Adrenal gland (tissue), 12 donors: ENCODE data around the gene CAND2. TPM values are rescaled to one million over a fixed set of nuclear protein-coding genes. Genes with fewer than 3 reads are reported as not detected.

Source experiments
- DNase-seq, 7 donors: peaks; one replicate each; pipeline ENCODE4 v3.0.0-alpha.2; 2019 to 2020
- H3K27ac ChIP-seq, 5 donors: fragments of 200-600 bp; sonication (generic) in 4 of 5; 1 replicate in 3 of 5; 2 replicates in 2 of 5; pipeline versions ENCODE4 v1.5.1 to v1.8.0; 2016 to 2020; ENCODE audit warnings: mild to moderate bottlenecking in 1 of 5
- H3K27me3 ChIP-seq: fragments of 200-600 bp; 2 replicates; pipeline ENCODE4 v1.8.0; 2021
- H3K36me3 ChIP-seq, 2 donors: fragments of 200-600 bp; replicated peaks in 1 of 2; 1 replicate in 1 of 2; 2 replicates in 1 of 2; pipeline versions ENCODE4 v1.5.1 to v1.8.0; 2018 to 2022
- H3K4me1 ChIP-seq, 2 donors: fragments of 200-600 bp; replicated peaks in 1 of 2; 1 replicate in 1 of 2; 2 replicates in 1 of 2; pipeline versions ENCODE4 v1.5.1 to v1.8.0; 2018 to 2021
- H3K4me3 ChIP-seq, 4 donors: fragments of 200-600 bp; sonication (generic) in 3 of 4; one replicate each; pipeline ENCODE4 v1.5.1; 2016 to 2018
- H3K9me3 ChIP-seq, 3 donors: fragments of 200-600 bp; sonication (generic) in 1 of 3; replicated peaks in 1 of 3; 1 replicate in 2 of 3; 2 replicates in 1 of 3; pipeline versions ENCODE4 v1.5.1 to v1.8.0; 2016 to 2021
- POLR2A ChIP-seq, 2 donors: fragments of 450-650 bp; IDR thresholded peaks; one replicate each; pipeline ENCODE4 v1.6.1; 2017; ENCODE audit warnings: antibody characterized with exemption in 2 of 2, mild to moderate bottlenecking in 2 of 2, moderate library complexity in 1 of 2
- WGBS, 4 donors: extraction: QIAGEN DNeasy Blood & Tissue Kit in 2 of 4; methylation state at CpG; one replicate each; pipeline versions ENCODE4 v1.1.5 to v1.1.7; 2013 to 2017; 5-methylcytosine and 5-hydroxymethylcytosine counted together
- intact Hi-C, 2 donors: fragments of 100-400 bp; cut with DNase I; formaldehyde crosslinking; loops; one replicate each; pipeline versions ENCODE4 v1.14.1 to v1.15.0; 2022 to 2023
- polyA plus RNA-seq, 3 donors: library from polyadenylated mRNA; stranded (reverse); fragments of 200-250 nt in 2 of 3; fragments of 350-450 nt in 1 of 3; fragmentation: Illumina TruSeq in 1 of 3; extraction: RNeasy Lipid Tissue Mini Kit (QIAGEN cat#74804) in 1 of 3; gene quantifications; one replicate each; pipeline ENCODE4 v1.2.3, GENCODE V29; 2013 to 2014
- total RNA-seq, 9 donors: library from RNA; depleted of rRNA in 4 of 9; stranded (reverse); fragments of >200 nt in 4 of 9; fragments of 120-200 nt in 1 of 9; fragmentation: NEBNext Ultra II Directional in 1 of 9; extraction: Animal tissue kit (Norgen Biotek cat#: 25700) in 1 of 9; gene quantifications; one replicate each; pipeline versions ENCODE4 v1.1.0 to v1.2.4, GENCODE V29; 2013 to 2023
- TF ChIP-seq, protein P1 (sequence below), 6 experiments: fragments of 450-650 bp in 4 of 6; fragments of 200-600 bp in 2 of 6; sonication (generic) in 1 of 6; IDR thresholded peaks; 1 replicate in 5 of 6; 2 replicates in 1 of 6; pipeline versions ENCODE4 v1.5.1 to v1.8.0; 2016 to 2021; ENCODE audit warnings: antibody characterized with exemption in 6 of 6, mild to moderate bottlenecking in 2 of 6, moderate library complexity in 1 of 6
- donor health status: healthy with polysubstance abuse.
- donor health status: Bipolar disorder and iron deficiency.
- donor health status: DM: yes; HTN: yes; CAD: no.
- donor health status: DM: no; HTN: no; CAD: no.
- donor health status: DM: no; HTN: no; CAD: no.
- donor health status: DM: yes; HTN: yes; CAD: no.

The CAND2 gene
- total and polyA plus RNA-seq, 12 donors: 1.1 to 17.9 (median 7.6) TPM

DNA sequence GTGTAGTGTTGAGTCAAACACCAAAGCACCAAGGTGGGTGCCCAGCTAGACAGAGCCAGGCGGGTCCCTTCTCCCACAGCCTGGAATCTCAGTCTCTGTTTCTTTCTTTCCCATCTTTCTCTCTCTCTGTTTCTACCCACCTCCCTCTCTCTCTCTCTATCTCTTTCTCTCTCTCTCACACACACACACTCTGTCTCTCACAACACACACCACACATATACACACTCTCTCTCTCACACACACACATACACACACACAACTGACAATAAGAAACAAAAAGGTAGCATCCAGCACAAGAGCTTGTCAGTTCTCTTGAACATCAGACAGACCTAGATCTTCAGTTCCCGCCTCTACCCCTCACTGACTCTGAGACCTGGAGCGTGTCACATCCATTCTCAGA lies 39.8 kb upstream of the CAND2 start:
- no peak for DNase-seq
- no peak for TF ChIP-seq POLR2A (IDR thresholded peaks at IDR 0.05)
- TF ChIP-seq, protein P1, sequence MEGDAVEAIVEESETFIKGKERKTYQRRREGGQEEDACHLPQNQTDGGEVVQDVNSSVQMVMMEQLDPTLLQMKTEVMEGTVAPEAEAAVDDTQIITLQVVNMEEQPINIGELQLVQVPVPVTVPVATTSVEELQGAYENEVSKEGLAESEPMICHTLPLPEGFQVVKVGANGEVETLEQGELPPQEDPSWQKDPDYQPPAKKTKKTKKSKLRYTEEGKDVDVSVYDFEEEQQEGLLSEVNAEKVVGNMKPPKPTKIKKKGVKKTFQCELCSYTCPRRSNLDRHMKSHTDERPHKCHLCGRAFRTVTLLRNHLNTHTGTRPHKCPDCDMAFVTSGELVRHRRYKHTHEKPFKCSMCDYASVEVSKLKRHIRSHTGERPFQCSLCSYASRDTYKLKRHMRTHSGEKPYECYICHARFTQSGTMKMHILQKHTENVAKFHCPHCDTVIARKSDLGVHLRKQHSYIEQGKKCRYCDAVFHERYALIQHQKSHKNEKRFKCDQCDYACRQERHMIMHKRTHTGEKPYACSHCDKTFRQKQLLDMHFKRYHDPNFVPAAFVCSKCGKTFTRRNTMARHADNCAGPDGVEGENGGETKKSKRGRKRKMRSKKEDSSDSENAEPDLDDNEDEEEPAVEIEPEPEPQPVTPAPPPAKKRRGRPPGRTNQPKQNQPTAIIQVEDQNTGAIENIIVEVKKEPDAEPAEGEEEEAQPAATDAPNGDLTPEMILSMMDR (IDR thresholded peaks at IDR 0.05): no peak
- intact Hi-C loops: no loop called here
- no peak overlapping the region for H3K4me3 ChIP-seq
- no peak overlapping the region for H3K27ac ChIP-seq
- no peaks in the 10 kb centered on the region for H3K9me3 ChIP-seq
- H3K36me3 ChIP-seq: no peaks in the 10 kb centered on the region
- H3K4me1 ChIP-seq: no peaks in the 10 kb centered on the region
- no peaks in the 10 kb centered on the region for H3K27me3 ChIP-seq
- 91 to 94% (median 91%) methylated on average over 3 of the region's 3 CpGs for WGBS, 4 donors

DNA sequence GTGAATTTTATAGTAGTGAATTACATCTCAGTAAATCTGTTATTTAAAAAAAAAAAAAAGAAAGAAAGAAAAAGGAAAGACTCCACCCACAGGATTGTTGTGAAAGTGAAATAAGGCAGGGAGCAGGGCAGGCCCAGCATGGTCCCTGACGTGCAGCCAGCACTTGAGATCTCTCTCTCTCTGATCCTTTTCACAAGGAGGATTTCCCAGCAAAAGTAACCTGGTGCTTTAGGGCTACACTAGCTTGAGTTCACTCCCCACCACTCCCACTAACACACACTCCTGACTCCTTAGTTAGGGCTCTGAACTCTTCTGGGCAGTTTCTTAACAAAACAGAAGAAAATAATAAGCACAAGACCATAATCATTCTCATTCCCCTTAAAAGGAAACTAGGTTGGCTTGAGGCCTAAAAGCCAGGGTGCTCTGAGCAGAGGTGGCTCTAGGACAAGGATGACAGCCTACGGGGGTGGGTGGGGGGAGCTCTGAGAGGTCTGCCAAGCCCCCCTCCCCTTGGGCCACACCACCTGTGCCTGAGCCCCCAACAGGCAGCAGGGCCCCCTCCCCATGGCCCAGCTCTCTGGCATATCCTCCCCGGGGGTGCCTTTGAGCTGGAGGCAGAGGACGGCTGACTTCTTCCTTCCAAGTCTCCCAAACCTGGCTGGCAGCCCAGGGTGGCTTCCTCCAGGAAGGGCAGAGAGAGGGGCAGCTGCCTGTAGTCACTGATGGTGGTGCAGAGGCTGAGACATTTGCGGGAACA lies 38.3 kb upstream of the CAND2 start:
- H3K4me3 ChIP-seq: no peak overlapping the region
- no peaks in the 10 kb centered on the region for H3K36me3 ChIP-seq
- H3K27ac ChIP-seq: peak overlapping the region in 3 of 5 donors; percentile 55 to 71 (median 69)
- TF ChIP-seq POLR2A (IDR thresholded peaks at IDR 0.05): no peak
- TF ChIP-seq, protein P1 (IDR thresholded peaks at IDR 0.05): no peak
- H3K4me1 ChIP-seq: no peaks in the 10 kb centered on the region
- H3K27me3 ChIP-seq: no peaks in the 10 kb centered on the region
- peak; percentile 43 to 65 (median 51) for DNase-seq
- intact Hi-C loops: no loop called here
- WGBS, 4 donors: 6 to 27% (median 19%) methylated on average over 2 to 5 of the region's 5 CpGs
- no peaks in the 10 kb centered on the region for H3K9me3 ChIP-seq

DNA sequence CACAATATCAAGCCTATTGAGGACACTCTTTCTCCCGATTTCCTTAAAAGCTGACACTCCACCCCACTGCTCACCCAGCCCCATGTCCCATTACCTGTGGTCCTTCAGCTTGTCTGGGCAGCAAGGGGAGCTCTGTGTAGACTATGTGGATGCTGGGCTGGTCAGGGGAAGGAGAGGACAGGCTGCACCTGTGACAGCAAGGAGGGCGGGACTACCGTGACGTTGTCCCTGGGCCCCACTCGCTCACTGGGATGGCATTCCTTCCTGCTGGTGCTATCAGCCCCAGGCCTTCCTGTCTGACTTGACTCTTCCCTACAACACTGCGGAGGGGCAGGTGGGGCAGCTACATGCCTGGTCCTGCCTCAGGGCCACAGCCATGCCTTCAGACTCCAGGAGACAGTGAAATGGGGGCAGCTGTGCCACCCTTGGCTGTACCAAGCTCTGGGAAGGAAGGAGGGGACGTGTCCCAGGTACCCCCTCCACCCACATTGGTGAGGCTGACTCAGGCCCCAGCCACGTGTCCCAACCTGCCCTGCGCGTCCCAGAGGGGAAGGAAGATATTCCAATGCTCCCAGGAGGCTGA lies 37.3 kb upstream of the CAND2 start, which contains the start of gene TMEM40:
TSS of gene TMEM40 (minus strand) at position 163 of the 583 bp plus-strand sequence. CDS start 9,427 bp downstream, outside the sequence.
- WGBS, 4 donors: 90 to 100% (median 92%) methylated on average over 1 to 10 of the region's 10 CpGs
- intact Hi-C loops: no loop called here
- Histone ChIP-seq H3K4me1 (no peaks in the 10 kb centered on the region), H3K4me3 (no peak within 1 kb of the TSS), H3K27me3 (no peaks in the 10 kb centered on the region), H3K27ac (peak within 1 kb of the TSS in 3 of 5 donors; percentile 55 to 71 (median 69)), H3K36me3 (no peaks in the 10 kb centered on the region), H3K9me3 (no peaks in the 10 kb centered on the region)
- no peak for DNase-seq
- TF ChIP-seq, protein P1 (IDR thresholded peaks at IDR 0.05): no peak
- no peak for TF ChIP-seq POLR2A (IDR thresholded peaks at IDR 0.05)

DNA sequence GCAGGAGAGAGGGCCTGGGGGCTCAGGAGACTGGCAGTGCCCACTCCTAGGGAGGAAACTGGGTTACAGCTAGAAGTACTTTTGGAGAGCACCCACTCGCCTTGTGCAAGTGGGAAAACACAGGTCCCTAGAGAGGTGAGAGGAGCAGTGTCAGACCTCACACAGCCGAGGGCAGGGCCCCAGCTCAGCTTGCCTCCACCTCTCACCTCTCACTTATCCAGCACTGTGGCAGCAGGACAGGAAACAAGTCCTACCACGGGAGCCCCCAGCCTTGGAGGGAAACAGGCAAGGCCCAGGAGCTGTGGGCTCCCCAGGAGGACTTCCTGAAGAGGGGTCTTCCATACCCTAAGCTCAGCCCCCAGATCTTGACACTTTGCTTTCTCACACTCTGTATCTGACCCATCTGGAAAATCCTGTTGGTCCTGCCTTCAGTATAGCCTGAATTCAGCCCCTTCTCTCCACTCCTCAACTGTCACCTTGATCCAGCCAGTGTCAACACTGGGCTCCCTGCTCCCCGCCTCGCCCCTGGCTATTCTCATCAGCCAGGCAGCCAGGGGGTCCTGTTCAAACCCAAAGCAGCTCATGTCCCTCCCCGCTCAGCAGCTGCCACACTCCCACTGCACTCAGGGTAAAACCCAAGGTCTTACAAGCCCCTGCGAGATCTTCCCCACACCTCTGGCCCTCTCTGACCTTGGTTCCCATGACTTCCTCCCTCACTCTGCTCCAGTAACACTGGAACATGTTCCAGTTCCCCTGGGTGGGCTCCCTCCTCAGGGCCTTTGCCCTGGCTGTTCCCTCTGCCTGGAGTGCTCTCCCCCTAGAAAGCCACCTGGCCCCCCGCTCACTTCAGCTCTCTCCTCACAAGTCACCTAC lies 36.6 kb upstream of the CAND2 start:
- no peaks in the 10 kb centered on the region for H3K9me3 ChIP-seq
- DNase-seq: no peak

More for the DNA sequence above, 36.6 kb upstream of the CAND2 start:
- Histone ChIP-seq H3K27ac (no peak overlapping the region), H3K4me3 (no peak overlapping the region), H3K36me3 (no peaks in the 10 kb centered on the region), H3K4me1 (no peaks in the 10 kb centered on the region), H3K27me3 (no peaks in the 10 kb centered on the region)
- intact Hi-C loops: no loop called here
- WGBS, 4 donors: 72 to 80% (median 78%) methylated on average over 8 of the region's 8 CpGs
- no peak for TF ChIP-seq POLR2A (IDR thresholded peaks at IDR 0.05)
- TF ChIP-seq, protein P1 (IDR thresholded peaks at IDR 0.05): no peak
